ENCODE measurements around the gene RBMS3.

GRCh38 chr3:29701326-29701983 lies 420.6 kb downstream of the RBMS3 start:
- no peak for TF ChIP-seq EZH2 (IDR thresholded peaks at IDR 0.05; ENCODE audit: insufficient read depth, low read length)
- TF ChIP-seq, protein P1, sequence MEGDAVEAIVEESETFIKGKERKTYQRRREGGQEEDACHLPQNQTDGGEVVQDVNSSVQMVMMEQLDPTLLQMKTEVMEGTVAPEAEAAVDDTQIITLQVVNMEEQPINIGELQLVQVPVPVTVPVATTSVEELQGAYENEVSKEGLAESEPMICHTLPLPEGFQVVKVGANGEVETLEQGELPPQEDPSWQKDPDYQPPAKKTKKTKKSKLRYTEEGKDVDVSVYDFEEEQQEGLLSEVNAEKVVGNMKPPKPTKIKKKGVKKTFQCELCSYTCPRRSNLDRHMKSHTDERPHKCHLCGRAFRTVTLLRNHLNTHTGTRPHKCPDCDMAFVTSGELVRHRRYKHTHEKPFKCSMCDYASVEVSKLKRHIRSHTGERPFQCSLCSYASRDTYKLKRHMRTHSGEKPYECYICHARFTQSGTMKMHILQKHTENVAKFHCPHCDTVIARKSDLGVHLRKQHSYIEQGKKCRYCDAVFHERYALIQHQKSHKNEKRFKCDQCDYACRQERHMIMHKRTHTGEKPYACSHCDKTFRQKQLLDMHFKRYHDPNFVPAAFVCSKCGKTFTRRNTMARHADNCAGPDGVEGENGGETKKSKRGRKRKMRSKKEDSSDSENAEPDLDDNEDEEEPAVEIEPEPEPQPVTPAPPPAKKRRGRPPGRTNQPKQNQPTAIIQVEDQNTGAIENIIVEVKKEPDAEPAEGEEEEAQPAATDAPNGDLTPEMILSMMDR (IDR thresholded peaks at IDR 0.05; ENCODE audit: insufficient read depth, low read depth, low read length) = no peak
